Mesothelial cell of epicardium (in vitro differentiated cells): ENCODE data around the gene DLEC1. TPM values are rescaled to one million over a fixed set of nuclear protein-coding genes. Genes with fewer than 3 reads are reported as not detected.

Source experiments
- DNase-seq, 2 experiments: peaks; one replicate each; pipeline ENCODE4 v3.0.0; 2021; ENCODE audit warnings: low spot score in 2 of 2; ENCODE audit not compliant: unreplicated experiment in 2 of 2
- H3K27ac Mint-ChIP-seq: 2 replicates; pipeline ENCODE4 v1.8.0; 2021; ENCODE audit warnings: mixed read lengths
- H3K27me3 Mint-ChIP-seq: 2 replicates; pipeline ENCODE4 v1.8.0; 2021; ENCODE audit warnings: low read depth, mixed read lengths
- H3K36me3 Mint-ChIP-seq: 2 replicates; pipeline ENCODE4 v1.8.0; 2021; ENCODE audit warnings: mixed read lengths
- H3K4me1 Mint-ChIP-seq: 2 replicates; pipeline ENCODE4 v1.8.0; 2021; ENCODE audit warnings: mixed read lengths
- H3K4me3 Mint-ChIP-seq: 2 replicates; pipeline ENCODE4 v1.8.0; 2021; ENCODE audit warnings: mild to moderate bottlenecking, moderate library complexity, mixed read lengths
- H3K9me3 Mint-ChIP-seq: 2 replicates; pipeline ENCODE4 v1.8.0; 2021; ENCODE audit warnings: mixed read lengths
- CTCF ChIP-seq: fragments of 200-600 bp; sonication (generic); IDR thresholded peaks from one replicate; pipeline ENCODE4 v1.5.0; 2021; ENCODE audit warnings: antibody characterized with exemption; ENCODE audit not compliant: unreplicated experiment
- total RNA-seq: library from RNA; stranded (reverse); gene quantifications from 3 replicates; pipeline ENCODE4 v1.2.1, GENCODE V29; 2021

Gene DLEC1
- total RNA-seq, 1 donor from 2014 or later = 1.4 TPM

DNA sequence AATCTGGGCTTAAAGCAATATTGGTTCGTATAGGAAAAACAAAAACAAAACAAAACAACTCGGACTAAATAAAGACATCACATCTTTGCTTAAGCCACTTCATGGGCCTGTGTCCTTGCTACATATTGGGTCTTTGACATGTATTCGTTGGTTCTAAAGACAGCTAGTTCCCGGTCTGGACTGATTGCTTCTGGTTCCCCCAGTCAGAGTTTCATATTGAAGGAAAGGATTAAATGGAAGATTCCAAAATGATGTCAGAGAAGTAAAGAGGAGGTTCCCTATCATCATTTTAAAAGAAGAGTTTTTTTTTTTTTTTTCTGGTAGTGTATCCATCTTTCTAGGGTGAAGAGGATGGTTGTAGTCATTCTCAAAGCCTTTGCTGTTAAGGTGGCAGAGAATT lies 128.6 kb downstream of the DLEC1 start:
- peaks cover 25% of the 10 kb centered on the region for H3K4me1 Mint-ChIP-seq
- no peak for DNase-seq
- H3K9me3 Mint-ChIP-seq = no peaks in the 10 kb centered on the region
- no peaks in the 10 kb centered on the region for H3K27me3 Mint-ChIP-seq
- H3K36me3 Mint-ChIP-seq = no peaks in the 10 kb centered on the region
- H3K27ac Mint-ChIP-seq = peak overlapping the region; percentile 10
- no peak for TF ChIP-seq CTCF
- peak overlapping the region; percentile 29 for H3K4me3 Mint-ChIP-seq

GRCh38 chr3:38168151-38169026 lies 129.4 kb downstream of the DLEC1 start:
- DNase-seq = no peak
- Mint-ChIP-seq H3K27ac (no peak overlapping the region), H3K9me3 (no peaks in the 10 kb centered on the region), H3K4me1 (peaks cover 25% of the 10 kb centered on the region), H3K4me3 (no peak overlapping the region), H3K27me3 (no peaks in the 10 kb centered on the region), H3K36me3 (no peaks in the 10 kb centered on the region)
- TF ChIP-seq CTCF = no peak

GRCh38 chr3:38169027-38169317 lies 130.0 kb downstream of the DLEC1 start:
- Mint-ChIP-seq H3K27ac (no peak overlapping the region), H3K9me3 (no peaks in the 10 kb centered on the region), H3K27me3 (no peaks in the 10 kb centered on the region), H3K36me3 (no peaks in the 10 kb centered on the region), H3K4me1 (peaks cover 27% of the 10 kb centered on the region), H3K4me3 (no peak overlapping the region)
- no peak for DNase-seq
- TF ChIP-seq CTCF = no peak

DNA sequence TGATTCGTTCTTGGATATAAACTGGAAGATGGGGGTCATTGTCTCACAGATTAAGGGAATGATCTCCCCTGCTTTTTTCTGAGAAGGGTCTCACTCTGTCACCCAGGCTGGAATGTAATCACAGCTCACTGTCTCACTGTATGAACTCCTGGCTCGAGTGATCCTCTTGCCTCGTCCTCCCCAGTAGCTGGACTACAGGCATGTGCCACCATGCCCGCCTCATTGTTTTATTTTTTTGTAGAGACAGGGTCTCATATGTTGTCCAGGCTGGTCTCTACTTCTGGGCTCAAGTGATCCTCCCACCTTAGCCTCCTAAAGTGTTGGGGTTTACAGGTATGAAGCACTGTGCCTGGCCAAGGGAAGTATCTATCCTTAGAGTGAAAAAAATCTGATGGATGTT lies 131.7 kb downstream of the DLEC1 start:
- H3K9me3 Mint-ChIP-seq = no peaks in the 10 kb centered on the region
- no peaks in the 10 kb centered on the region for H3K27me3 Mint-ChIP-seq
- no peak overlapping the region for H3K27ac Mint-ChIP-seq
- H3K36me3 Mint-ChIP-seq = no peaks in the 10 kb centered on the region
- H3K4me3 Mint-ChIP-seq = no peak overlapping the region
- TF ChIP-seq CTCF = no peak
- peaks cover 24% of the 10 kb centered on the region for H3K4me1 Mint-ChIP-seq
- DNase-seq = no peak

DNA sequence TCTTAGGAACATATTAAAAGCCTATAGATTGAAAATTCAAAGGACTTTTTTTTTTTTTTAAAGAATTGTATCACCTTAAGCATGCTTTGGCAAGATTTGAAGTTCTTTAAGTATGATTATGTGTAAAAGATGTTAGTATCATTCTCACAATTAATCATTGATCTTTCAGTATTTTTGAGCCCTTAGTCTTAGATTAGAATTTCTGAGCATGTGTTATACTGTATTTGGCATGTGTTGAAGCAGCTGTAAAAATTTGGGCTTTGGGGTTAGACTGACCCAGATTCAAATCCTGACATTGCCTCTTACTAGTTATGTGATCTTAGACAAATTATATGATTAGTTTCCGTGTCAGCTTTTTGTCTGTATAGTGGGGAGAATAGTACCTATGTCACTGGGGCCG lies 132.6 kb downstream of the DLEC1 start:
- no peak overlapping the region for H3K4me3 Mint-ChIP-seq
- no peaks in the 10 kb centered on the region for H3K36me3 Mint-ChIP-seq
- no peak overlapping the region for H3K27ac Mint-ChIP-seq
- H3K9me3 Mint-ChIP-seq = no peaks in the 10 kb centered on the region
- peaks cover 20% of the 10 kb centered on the region for H3K4me1 Mint-ChIP-seq
- DNase-seq = no peak
- no peak for TF ChIP-seq CTCF
- H3K27me3 Mint-ChIP-seq = no peaks in the 10 kb centered on the region

Other genes starting within 250 kb of the DLEC1 start
- gene CTDSPL, start 177.3 kb upstream of the DLEC1 start, total RNA-seq = 29.1 to 33.9 TPM (median 29.9 TPM) in 3 replicates
- 15.3 to 16.7 TPM (median 16.4 TPM) in 3 replicates for gene VILL, start 48.4 kb upstream of the DLEC1 start, total RNA-seq
- gene PLCD1, start 9.6 kb upstream of the DLEC1 start, total RNA-seq = 19.0 to 20.8 TPM (median 20.7 TPM) in 3 replicates
- gene ACAA1, start 97.9 kb downstream of the DLEC1 start, total RNA-seq = 52.7 to 57.7 TPM (median 53.2 TPM) in 3 replicates
- 27.3 to 33.1 TPM (median 28.1 TPM) in 3 replicates for gene MYD88, start 99.5 kb downstream of the DLEC1 start, total RNA-seq
- gene OXSR1, start 126.3 kb downstream of the DLEC1 start, total RNA-seq = 42.3 to 43.2 TPM (median 42.6 TPM) in 3 replicates
- gene SLC22A13, start 226.6 kb downstream of the DLEC1 start, total RNA-seq = 0.34 to 0.85 TPM (median 0.75 TPM) in 3 replicates
- 0.20 to 0.22 TPM in 2 of 3 replicates, not detected in the other for gene SLC22A14, start 243.1 kb downstream of the DLEC1 start, total RNA-seq